Mucosa of gallbladder (tissue), 1 donor: Measurements from ENCODE around the gene LEFTY2. TPM values are rescaled to one million over a fixed set of nuclear protein-coding genes. Genes with fewer than 3 reads are reported as not detected.
"Not testable (repeated sequence)": the region's sequence is repeated elsewhere in the genome, so short reads cannot be mapped to it uniquely, and the experiment has no call there.

ENCODE experiments used
- DNase-seq: peaks from one replicate; pipeline ENCODE4 v3.0.0-alpha.2; 2020; ENCODE audit warnings: low spot score
- total RNA-seq: library from RNA; stranded (reverse); gene quantifications from one replicate; pipeline ENCODE4 v1.2.1, GENCODE V29; 2021
- donor health status: DM: no; HTN: no; CAD: no.

The LEFTY2 gene
- total RNA-seq, 1 donor from 2014 or later, result 0.23 TPM

- DNase-seq, result no peak
Observed at GRCh38 chr1:225953315-225953714, 12.3 kb upstream of the LEFTY2 start.

- DNase-seq, result no peak
Observed at GRCh38 chr1:225950905-225951497, 10.0 kb upstream of the LEFTY2 start.

GRCh38 chr1:225949041-225949440 is 8.0 kb upstream of the LEFTY2 start:
- DNase-seq, result no peak

- no peak for DNase-seq
Observed at GRCh38 chr1:225946803-225947202, 5.8 kb upstream of the LEFTY2 start.

GRCh38 chr1:225946082-225946620 is 5.1 kb upstream of the LEFTY2 start:
- no peak for DNase-seq

GRCh38 chr1:225945564-225945963 is 4.5 kb upstream of the LEFTY2 start:
- no peak for DNase-seq

- DNase-seq, result no peak
Observed at GRCh38 chr1:225944951-225945350, 3.9 kb upstream of the LEFTY2 start.

- DNase-seq, result no peak
Observed at GRCh38 chr1:225944387-225944786, 3.4 kb upstream of the LEFTY2 start.

GRCh38 chr1:225943582-225943981 is 2.6 kb upstream of the LEFTY2 start:
- DNase-seq, result no peak

GRCh38 chr1:225942574-225942973 is 1.6 kb upstream of the LEFTY2 start:
- DNase-seq, result no peak

GRCh38 chr1:225941942-225942222 is 862 bp upstream of the LEFTY2 start:
- DNase-seq, result no peak

- DNase-seq, result no peak
Observed at GRCh38 chr1:225940385-225941151, 452 bp downstream of the LEFTY2 start.

GRCh38 chr1:225939939-225940310 is 1.1 kb downstream of the LEFTY2 start:
- DNase-seq, result not testable (repeated sequence)

GRCh38 chr1:225939097-225939938 is 1.7 kb downstream of the LEFTY2 start:
- not testable (repeated sequence) for DNase-seq

GRCh38 chr1:225937048-225937968 is 3.7 kb downstream of the LEFTY2 start:
- no peak for DNase-seq

- DNase-seq, result no peak
Observed at GRCh38 chr1:225936523-225936922, 4.5 kb downstream of the LEFTY2 start.

GRCh38 chr1:225936086-225936485 is 4.9 kb downstream of the LEFTY2 start:
- not testable (repeated sequence) for DNase-seq

GRCh38 chr1:225934711-225935110 is 6.3 kb downstream of the LEFTY2 start:
- no peak for DNase-seq

GRCh38 chr1:225933072-225933471 is 7.9 kb downstream of the LEFTY2 start:
- DNase-seq, result no peak

- DNase-seq, result no peak
Observed at GRCh38 chr1:225931270-225932136, 9.5 kb downstream of the LEFTY2 start.
